ENCODE data around the gene ATAD1.
A peak's percentile ranks its signal among the peaks of the same experiment; 100 is the strongest.
"Not testable (repeated sequence)": the region's sequence is repeated elsewhere in the genome, so short reads cannot be mapped to it uniquely, and the experiment has no call there.

The ATAD1 gene

GRCh38 chr10:87761892-87762291 lies 56.1 kb downstream of the ATAD1 start:
- FAIRE-seq: peak; percentile 81
- no peak for DNase-seq (ENCODE audit: insufficient read length)
- TF ChIP-seq TAF1 (IDR thresholded peaks at IDR 0.05; ENCODE audit: borderline replicate concordance, low read depth, low read length): no peak
- TF ChIP-seq POLR2A (IDR thresholded peaks at IDR 0.05; ENCODE audit: low read depth, low read length): no peak
- TF ChIP-seq POLR2AphosphoS5 (IDR thresholded peaks at IDR 0.05; ENCODE audit: low read depth, low read length): no peak

GRCh38 chr10:87761153-87761552 lies 56.9 kb downstream of the ATAD1 start:
- no peak for DNase-seq (ENCODE audit: insufficient read length)
- TF ChIP-seq POLR2AphosphoS5 (IDR thresholded peaks at IDR 0.05; ENCODE audit: low read depth, low read length): no peak
- TF ChIP-seq TAF1 (IDR thresholded peaks at IDR 0.05; ENCODE audit: borderline replicate concordance, low read depth, low read length): no peak
- TF ChIP-seq POLR2A (IDR thresholded peaks at IDR 0.05; ENCODE audit: low read depth, low read length): no peak
- FAIRE-seq: no peak

GRCh38 chr10:87760195-87760905 lies 57.7 kb downstream of the ATAD1 start:
- FAIRE-seq: no peak
- TF ChIP-seq TAF1 (IDR thresholded peaks at IDR 0.05; ENCODE audit: borderline replicate concordance, low read depth, low read length) (no peak), POLR2A (IDR thresholded peaks at IDR 0.05; ENCODE audit: low read depth, low read length) (no peak), POLR2AphosphoS5 (IDR thresholded peaks at IDR 0.05; ENCODE audit: low read depth, low read length) (no peak)
- no peak for DNase-seq (ENCODE audit: insufficient read length)

- no peak for TF ChIP-seq POLR2AphosphoS5 (IDR thresholded peaks at IDR 0.05; ENCODE audit: low read depth, low read length)
- TF ChIP-seq POLR2A (IDR thresholded peaks at IDR 0.05; ENCODE audit: low read depth, low read length): no peak
- no peak for TF ChIP-seq TAF1 (IDR thresholded peaks at IDR 0.05; ENCODE audit: borderline replicate concordance, low read depth, low read length)
- FAIRE-seq (no peak), DNase-seq (ENCODE audit: insufficient read length) (no peak)
Observed at GRCh38 chr10:87759551-87759950, 58.5 kb downstream of the ATAD1 start.

- DNase-seq (ENCODE audit: insufficient read length): no peak
- peak; percentile 44 for FAIRE-seq
- TF ChIP-seq TAF1 (IDR thresholded peaks at IDR 0.05; ENCODE audit: borderline replicate concordance, low read depth, low read length) (no peak), POLR2A (IDR thresholded peaks at IDR 0.05; ENCODE audit: low read depth, low read length) (no peak), POLR2AphosphoS5 (IDR thresholded peaks at IDR 0.05; ENCODE audit: low read depth, low read length) (no peak)
Observed at GRCh38 chr10:87757685-87758084, 60.3 kb downstream of the ATAD1 start.

- DNase-seq (ENCODE audit: insufficient read length) (no peak), FAIRE-seq (no peak)
- no peak for TF ChIP-seq TAF1 (IDR thresholded peaks at IDR 0.05; ENCODE audit: borderline replicate concordance, low read depth, low read length)
- no peak for TF ChIP-seq POLR2AphosphoS5 (IDR thresholded peaks at IDR 0.05; ENCODE audit: low read depth, low read length)
- TF ChIP-seq POLR2A (IDR thresholded peaks at IDR 0.05; ENCODE audit: low read depth, low read length): no peak
Observed at GRCh38 chr10:87753995-87754866, 63.8 kb downstream of the ATAD1 start.

- FAIRE-seq (no peak), DNase-seq (ENCODE audit: insufficient read length) (no peak)
- TF ChIP-seq POLR2AphosphoS5 (IDR thresholded peaks at IDR 0.05; ENCODE audit: low read depth, low read length) (no peak), POLR2A (IDR thresholded peaks at IDR 0.05; ENCODE audit: low read depth, low read length) (no peak), TAF1 (IDR thresholded peaks at IDR 0.05; ENCODE audit: borderline replicate concordance, low read depth, low read length) (no peak)
Observed at GRCh38 chr10:87752566-87752965, 65.5 kb downstream of the ATAD1 start.

GRCh38 chr10:87751274-87751673 lies 66.8 kb downstream of the ATAD1 start:
- TF ChIP-seq POLR2A (IDR thresholded peaks at IDR 0.05; ENCODE audit: low read depth, low read length) (no peak), POLR2AphosphoS5 (IDR thresholded peaks at IDR 0.05; ENCODE audit: low read depth, low read length) (no peak), TAF1 (IDR thresholded peaks at IDR 0.05; ENCODE audit: borderline replicate concordance, low read depth, low read length) (no peak)
- FAIRE-seq (no peak), DNase-seq (ENCODE audit: insufficient read length) (no peak)

GRCh38 chr10:87750817-87751216 lies 67.2 kb downstream of the ATAD1 start:
- FAIRE-seq (no peak), DNase-seq (ENCODE audit: insufficient read length) (no peak)
- TF ChIP-seq POLR2A (IDR thresholded peaks at IDR 0.05; ENCODE audit: low read depth, low read length) (no peak), POLR2AphosphoS5 (IDR thresholded peaks at IDR 0.05; ENCODE audit: low read depth, low read length) (no peak), TAF1 (IDR thresholded peaks at IDR 0.05; ENCODE audit: borderline replicate concordance, low read depth, low read length) (no peak)

- no peak for FAIRE-seq
- no peak for TF ChIP-seq TAF1 (IDR thresholded peaks at IDR 0.05; ENCODE audit: borderline replicate concordance, low read depth, low read length)
- TF ChIP-seq POLR2AphosphoS5 (IDR thresholded peaks at IDR 0.05; ENCODE audit: low read depth, low read length): 0 out of 2 replicates have a peak, but pooled peaks have one; percentile 29
- 0 out of 2 replicates have a peak, but pooled peaks have one; percentile 30 for TF ChIP-seq POLR2A (IDR thresholded peaks at IDR 0.05; ENCODE audit: low read depth, low read length)
Observed at GRCh38 chr10:87750001-87750671, 67.9 kb downstream of the ATAD1 start.

GRCh38 chr10:87748244-87748643 lies 69.8 kb downstream of the ATAD1 start:
- not testable (repeated sequence) for DNase-seq (ENCODE audit: insufficient read length); FAIRE-seq

More at GRCh38 chr10:87750001-87750671, 67.9 kb downstream of the ATAD1 start:
- DNase-seq (ENCODE audit: insufficient read length): no peak

Measured in GM12892 (cell line).